ENCODE measurements around the gene DNAH3.
"Not testable (repeated sequence)": the region's sequence is repeated elsewhere in the genome, so short reads cannot be mapped to it uniquely, and the experiment has no call there.

The DNAH3 gene

DNA sequence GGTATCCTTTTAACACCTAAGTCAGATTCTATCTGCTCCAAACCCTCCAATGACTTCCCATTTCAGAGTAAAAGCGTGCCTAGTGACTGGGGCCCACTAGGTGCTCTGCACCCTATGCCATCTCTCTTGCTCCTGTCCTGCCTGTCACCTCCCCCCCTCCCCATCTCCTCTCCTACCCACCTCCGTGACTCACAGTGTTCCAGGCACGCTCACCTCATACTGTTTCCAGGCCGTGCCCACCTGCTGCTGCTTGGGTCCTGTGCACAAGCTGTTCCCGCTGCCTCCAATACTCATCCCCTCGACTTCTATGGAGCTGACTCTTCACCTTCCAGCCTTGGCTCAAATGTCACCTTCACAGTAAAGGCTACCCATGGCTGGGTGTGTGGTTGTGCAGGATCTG, 21.7 kb downstream of the DNAH3 start:
- no peak for DNase-seq (ENCODE audit: low spot score)

DNA sequence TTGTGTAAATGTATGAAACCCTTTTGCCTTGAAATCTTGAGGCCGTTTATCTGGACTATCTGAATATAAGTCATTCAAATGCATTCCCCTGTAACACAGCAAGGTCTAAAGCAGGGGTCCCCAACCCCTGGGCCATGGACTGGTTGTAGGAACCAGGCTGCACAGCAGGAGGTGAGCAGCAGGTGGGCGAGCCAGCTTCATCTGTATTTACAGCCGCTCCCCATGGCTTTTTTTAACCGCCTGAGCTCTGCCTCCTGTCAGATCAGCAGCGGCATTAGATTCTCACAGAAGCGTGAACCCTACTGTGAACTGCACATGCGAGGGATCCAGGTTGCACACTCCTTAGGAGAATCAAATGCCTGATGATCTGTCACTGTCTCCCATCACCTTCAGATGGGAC, 24.1 kb downstream of the DNAH3 start:
- no peak for DNase-seq (ENCODE audit: low spot score)

DNA sequence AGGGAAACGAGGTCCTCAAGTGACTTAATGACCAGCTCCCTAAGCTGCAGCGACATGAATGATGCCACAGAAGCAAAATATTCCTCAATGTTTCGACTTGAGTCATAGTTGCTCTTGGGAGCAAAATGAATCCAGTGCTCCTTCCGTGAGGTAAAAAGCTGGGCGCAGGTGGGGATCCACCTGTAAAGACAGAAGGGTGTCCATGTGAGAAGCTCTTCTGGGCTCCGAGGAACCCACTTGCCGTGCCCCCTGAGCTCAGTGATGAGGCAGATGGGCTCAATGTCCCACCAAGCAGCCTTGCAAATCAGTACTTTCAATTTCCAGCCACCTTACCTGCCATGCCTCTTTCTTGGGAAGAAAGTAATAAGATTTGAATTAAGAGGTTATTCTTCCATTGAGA, 25.5 kb downstream of the DNAH3 start:
- no peak for DNase-seq (ENCODE audit: low spot score)

DNA sequence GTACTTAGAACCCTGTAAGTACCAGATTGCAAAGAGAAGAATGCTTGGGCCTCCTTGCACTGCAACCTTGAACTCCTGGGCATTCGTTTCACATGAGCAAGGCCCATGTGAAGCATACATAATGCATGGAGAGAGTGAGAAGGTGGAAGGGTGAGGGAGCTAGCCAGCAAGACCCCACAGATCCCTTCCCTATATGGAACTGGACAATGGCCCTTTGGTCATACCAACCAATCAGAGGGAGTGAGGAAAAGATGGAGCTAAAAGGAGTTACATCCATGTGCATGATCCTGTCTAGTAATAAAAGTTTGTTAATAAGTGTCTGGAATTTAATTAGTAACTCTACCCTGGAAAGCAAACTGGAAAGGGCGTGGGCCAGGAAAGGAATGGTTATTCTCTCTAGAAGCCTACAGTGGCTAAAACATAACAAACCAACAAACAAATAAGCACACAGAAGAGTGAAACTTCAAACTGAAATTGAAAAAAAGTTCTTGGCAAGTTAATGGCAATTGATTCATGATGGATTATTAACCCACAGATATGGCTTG, 29.6 kb downstream of the DNAH3 start:
- DNase-seq (ENCODE audit: low spot score) = no peak

DNA sequence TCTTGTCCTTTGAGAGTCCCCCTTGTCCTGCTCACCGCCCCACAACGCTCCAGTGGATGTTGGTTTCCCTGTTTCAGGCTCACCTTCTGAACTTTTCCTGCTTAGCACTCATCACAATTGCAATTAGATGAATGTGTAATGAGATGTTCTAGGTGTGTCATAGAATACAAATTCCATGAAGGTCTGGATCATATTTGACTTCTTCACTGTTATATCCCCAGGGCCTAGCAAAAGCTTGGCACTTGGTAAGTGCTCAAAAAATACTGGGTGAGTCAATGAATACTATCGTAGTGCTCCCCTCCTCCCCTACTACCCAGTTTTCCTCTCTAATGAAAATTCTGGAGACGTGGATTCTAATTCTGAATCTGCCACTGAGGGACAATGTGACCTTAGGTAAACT, 33.1 kb downstream of the DNAH3 start:
- DNase-seq (ENCODE audit: low spot score) = no peak

DNA sequence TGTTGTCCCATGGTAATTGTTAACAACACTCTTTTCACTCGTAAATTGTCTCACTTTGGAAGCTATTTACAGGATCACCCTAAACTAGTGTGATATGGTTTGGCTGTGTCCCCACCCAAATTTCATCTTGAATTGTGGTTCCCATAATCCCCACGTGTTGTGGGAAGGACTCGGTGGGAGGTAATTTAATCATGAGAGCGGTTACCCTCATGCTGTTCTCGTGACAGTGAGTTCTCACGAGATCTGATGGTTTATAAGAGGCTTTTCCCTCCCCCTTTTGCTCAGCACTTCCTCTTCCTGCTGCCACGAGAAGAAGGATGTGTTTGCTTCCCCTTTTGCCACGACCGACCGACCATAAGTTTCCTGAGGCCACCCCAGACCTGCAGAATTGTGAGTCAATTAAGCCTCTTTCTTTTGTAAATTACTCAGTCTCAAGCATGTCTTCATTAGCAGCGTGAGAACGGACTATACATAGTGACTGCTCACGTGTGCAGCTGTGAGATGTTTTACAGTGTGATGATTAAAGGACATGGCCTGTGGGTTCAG, 34.4 kb downstream of the DNAH3 start:
- DNase-seq (ENCODE audit: low spot score) = no peak

DNA sequence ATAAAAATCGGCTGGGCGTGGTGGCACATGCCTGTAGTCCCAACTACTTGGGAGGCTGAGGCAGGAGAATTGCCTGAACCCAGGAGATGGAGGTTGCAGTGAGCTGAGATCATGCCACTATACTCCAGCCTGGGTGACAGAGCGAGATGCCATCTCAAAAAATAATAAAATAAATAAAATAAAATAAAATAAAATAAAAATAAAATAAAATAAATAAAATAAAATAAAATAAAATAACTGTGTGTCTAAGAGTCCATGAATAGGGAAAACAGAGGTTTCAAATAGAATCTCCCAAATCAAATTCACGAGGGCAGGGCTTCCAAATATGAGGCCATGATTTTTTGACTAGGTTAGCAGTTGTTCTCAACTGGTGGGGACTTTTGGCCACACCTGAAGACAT, 35.1 kb downstream of the DNAH3 start:
- not testable (repeated sequence) for DNase-seq (ENCODE audit: low spot score)

DNA sequence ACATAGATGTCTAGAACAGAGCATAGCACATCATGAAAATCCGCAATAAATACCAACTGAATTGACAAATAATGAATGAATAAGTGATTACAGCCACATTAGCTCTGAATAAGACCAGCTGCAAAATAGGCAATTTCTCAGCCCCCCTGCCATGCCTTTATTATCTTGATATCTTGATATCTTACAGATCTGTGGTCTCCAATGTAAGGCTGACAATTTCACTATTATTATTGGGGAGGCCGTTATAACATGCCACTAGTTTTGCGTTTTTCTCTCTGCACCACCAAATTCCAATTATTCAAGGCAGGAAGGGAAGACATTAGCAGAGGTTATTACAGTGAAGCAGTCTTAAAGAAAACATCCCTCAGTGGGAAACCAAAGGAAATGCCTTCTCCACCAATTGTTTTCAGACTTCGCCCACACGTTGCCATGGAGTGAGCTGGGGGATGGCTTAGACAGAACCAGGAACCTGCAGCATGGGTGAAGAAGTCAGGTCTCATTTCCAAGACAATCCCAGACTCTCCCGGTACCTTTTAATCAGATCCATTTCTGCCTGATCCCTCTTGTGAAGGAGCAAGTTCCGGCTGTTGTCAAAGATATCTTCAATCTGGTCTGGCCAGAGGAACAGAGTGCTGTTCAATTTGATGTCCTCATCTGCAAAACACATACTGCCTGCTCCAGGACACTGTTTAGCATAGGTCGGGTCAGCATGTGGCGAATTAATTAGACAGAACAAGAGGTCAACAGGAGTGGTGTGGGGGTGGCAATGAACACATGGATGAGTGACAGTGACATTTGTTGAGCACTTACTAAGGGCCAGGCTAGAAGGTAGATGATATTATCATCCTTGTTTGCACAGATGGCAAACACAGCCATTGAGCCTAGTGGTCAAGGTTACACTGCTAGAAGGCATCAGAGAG, 46.4 kb downstream of the DNAH3 start:
- no peak for DNase-seq (ENCODE audit: low spot score)

DNA sequence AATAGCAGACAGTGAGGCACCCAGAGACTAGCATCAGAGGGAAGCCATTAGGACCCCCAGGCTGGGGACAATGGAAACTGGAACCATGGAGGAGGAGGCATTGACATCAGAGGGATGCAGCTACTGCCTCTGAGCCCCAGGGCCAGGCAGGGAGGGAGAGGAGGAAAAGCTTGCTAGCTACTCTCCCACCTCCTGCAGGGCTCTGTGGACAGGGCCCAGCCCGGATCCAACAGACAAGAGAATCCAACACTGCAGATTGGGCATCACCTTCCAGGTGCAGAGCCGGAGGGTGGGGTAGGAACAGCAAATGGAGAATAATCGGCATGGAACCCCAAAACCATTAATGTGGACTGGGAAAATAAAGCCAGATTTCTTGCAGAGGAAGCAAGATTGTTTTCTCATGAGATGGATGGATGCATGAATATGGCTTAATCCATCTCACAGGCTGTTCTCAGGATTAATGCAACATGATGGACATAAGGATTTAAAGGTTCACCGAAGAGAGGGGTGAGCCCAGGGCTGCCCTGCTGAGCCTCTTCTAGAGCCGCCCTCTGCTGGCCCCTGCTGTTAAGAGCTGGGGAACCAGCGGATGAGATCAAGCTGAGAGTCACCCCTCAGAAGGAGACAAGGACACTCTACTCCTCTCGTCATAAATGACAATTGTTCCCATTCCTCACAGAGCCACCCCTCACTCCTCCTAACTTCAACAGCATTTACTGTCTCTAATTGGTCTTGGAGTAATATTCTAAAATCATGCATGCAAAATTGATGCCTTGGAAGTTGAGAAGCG, 48.8 kb downstream of the DNAH3 start:
- DNase-seq (ENCODE audit: low spot score) = no peak

DNA sequence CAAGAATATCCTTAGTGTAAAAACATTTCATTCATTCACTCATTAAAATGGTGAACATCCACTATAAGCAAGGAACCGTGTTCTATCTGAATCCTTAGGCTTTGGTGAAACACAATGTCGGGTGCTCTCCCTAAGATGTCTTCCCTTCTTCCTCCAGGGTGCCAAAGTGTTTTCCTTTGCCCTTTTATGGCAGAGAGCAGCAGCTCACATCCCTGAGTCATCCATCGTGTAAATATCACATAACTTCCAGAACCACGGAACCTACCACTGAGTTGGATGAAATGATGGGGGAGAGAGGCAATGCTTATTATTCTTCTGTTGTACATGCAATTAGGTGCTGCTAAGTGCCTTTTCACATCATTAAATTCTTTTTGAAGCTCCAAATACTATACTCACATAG, 50.2 kb downstream of the DNAH3 start:
- DNase-seq (ENCODE audit: low spot score) = no peak

DNA sequence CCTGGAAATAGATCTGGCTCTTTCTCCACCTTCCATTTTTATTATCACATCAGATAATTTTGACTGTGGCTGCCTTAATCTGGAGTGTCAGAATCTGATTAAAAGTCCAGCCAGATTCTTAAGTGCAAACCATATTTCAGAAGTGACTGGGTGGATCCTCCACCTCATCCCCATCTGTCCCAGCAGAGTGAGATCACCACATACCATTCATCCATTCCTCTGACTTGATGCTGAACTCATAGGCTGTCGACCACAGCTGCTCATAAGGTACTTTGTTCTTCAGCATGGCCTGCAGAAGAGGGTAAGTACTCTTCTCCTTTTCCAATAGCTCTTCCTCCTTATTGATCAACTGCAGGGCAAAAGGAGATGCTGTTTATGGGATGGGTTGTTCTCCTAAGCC, 53.5 kb downstream of the DNAH3 start:
- DNase-seq (ENCODE audit: low spot score) = no peak

DNA sequence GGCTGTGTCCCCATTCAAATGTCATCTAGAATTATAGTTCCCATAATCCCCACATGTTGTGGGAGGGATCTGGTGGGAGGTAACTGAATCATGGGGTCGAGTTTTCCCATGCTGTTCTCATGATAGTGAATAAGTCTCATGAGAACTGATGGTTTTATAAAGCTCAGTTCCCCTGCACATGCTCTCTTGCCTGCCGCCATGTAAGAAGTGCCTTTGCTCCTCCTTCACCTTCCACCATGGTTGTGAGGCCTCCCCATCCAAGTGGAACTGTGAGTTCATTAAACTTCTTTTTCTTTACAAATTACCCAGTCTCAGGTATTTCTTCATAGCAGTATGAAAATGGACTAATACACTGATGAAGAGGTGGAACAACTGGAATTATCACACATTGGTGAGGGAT, 55.9 kb downstream of the DNAH3 start:
- DNase-seq (ENCODE audit: low spot score) = not testable (repeated sequence)

DNA sequence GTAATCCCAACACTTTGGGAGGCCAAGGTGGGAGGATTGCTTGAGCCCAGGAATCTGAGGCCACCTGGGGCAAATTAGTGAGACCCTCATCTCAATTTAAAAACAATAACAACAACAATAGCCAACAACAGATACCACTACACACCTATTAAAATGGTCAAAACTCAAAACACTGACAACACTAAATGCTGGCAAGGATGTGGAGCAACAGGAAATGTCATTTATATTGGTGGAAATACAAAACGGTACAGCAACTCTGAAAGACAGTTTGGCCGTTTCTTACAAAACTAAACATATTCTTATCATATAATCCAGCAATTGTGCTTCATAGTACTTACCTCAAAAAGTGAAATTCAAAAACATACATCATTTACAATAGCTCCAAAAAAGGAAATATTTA, 57.7 kb downstream of the DNAH3 start:
- no peak for DNase-seq (ENCODE audit: low spot score)

DNA sequence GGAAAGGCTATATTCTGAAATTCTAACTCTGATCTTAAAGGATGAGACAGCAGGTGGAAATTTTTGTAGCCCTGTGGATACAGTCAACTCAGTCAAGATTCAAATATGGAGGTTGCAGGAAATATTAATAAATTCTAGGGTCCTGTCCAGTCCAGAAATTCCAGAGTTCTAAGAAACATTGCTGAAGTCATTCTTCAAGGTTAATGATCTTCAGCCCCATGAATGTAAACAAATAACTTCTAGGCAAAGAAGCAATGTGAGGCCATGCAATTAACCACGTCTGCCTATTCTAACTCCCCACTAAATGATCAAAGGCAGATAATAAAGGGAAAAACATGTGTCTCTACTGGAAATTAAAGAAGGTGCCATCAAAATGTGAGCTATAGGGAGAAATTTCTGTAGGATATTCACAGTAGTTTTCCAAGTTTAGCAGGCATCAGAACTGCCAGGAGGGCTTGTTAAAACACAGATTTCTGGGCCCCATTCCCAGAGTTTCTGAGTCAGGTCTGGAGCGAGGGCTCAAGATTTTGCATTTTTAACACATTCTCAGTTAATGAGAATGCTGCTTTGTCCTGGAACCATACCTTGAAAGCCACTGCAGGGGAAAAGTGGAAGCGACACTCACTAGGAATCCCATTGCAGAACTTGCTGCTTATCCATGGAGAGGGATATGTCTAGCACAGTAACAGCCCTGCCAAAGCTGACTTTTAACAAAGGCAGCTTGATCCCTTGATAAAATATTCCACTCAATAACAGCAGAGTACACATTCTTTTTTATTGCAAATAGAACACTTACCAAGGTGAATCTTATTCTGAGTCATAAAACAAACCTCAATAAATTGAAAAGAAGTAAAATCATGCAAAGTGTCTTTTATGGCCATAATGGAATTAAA, 61.8 kb downstream of the DNAH3 start:
- DNase-seq (ENCODE audit: low spot score) = no peak

DNA sequence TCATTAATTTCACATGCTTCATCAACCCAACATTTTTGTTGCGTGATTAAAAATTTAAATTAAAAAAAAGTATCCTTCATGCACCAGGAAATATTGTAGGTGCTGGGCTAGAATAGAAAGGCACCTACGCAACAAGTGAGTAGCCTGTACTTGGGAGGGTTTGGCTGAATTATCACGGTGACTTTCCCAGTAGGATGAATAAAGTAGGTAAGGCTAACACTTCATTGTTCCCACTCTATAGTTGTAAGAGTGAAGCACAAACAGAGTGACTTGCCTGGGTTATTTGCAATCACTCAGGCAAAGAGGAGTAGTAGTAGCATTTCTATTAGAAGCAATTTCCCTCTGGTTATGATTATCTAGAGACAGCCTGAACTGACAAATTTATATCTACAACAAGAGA, 62.5 kb downstream of the DNAH3 start:
- DNase-seq (ENCODE audit: low spot score) = no peak

DNA sequence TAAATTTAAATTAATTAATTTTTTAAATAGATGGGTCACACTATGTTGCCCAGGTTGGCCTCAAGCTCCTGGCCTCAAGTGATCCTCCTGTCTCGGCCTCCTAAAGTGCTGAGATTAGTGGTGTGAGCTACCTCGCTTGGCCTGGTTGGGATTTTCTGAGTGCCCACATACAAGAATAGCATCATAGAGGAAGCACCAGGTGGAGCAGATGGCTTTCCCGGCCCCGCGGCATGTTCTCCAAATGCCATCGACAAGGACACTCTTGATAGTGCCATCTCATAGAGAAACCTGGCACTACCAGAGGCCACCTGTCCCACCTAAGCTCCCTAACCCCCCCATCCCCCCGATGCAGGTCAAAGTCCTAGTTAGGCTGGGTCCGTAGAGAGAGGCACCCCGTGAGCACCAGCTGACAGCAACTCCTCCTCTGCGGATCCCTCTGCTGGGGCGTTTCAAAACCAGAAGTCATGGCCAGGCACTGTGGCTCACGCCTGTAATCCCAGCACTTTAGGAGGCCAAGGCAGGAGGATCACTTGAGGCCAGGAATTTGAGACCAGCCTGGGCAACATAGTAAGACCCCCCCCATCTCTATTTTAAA, 65.9 kb downstream of the DNAH3 start:
- no peak for DNase-seq (ENCODE audit: low spot score)

DNA sequence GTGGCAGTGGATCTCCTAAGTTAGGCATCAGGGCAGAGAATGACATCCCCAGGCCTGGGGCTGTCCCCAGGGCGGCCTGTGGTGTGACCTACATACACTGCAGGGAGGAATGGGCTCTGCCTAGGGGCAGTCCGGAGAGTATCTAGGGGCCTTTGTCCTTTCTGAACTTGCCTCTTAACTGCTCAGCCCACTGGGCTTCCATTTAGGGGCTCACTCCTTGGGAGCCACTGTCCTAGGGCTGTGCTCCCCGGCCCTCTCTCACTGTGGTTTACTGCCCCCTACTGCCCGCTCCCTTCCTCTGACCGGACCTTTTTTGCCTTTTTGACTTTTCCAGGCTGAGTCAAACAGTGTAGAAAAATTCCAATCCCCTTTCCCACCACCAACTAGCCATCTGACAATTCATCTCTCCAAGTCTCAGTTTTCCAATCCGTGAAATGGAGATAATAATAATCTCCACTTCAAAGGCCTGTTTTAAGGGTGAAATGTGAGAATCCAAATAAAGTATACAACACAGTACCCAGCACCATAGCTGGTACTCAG, 66.8 kb downstream of the DNAH3 start:
- no peak for DNase-seq (ENCODE audit: low spot score)

DNA sequence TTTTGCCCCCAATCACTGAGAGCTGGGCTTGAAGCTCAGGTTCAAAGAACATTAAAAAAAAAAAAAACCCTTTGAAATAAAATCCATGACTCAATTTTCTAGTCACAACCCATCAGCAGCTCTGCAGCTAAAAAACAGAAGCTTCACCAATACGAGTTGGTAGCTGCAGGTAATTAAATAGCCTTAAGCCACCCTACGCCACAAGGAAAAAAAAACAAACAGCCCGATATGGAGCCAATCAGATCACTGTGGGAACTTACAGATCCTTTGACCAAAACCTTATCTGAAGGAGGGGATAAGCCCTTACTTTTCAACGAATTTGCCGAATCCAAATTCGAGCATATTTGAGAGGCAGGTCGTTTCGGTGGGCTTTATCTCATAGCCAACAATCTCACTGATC, 69.3 kb downstream of the DNAH3 start:
- DNase-seq (ENCODE audit: low spot score) = no peak

DNA sequence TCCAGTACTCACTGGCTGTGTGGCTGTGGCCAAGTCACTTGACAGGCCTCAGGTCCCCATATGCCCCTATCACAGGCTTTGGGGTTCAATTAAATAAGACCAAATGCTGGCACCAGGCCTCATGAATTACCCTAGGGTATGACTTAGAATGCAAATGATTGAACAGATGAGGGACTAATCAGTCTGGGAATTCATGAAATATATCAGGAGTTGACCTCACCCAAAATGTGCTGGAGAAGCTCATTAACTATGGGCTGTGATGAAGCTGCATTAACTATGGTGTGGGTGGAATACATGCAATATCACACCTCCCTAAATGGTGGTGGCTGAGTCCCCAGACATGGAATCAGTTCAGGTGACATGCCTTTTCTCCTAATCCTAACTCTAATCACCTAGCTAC, 72.1 kb downstream of the DNAH3 start:
- DNase-seq (ENCODE audit: low spot score) = no peak

DNA sequence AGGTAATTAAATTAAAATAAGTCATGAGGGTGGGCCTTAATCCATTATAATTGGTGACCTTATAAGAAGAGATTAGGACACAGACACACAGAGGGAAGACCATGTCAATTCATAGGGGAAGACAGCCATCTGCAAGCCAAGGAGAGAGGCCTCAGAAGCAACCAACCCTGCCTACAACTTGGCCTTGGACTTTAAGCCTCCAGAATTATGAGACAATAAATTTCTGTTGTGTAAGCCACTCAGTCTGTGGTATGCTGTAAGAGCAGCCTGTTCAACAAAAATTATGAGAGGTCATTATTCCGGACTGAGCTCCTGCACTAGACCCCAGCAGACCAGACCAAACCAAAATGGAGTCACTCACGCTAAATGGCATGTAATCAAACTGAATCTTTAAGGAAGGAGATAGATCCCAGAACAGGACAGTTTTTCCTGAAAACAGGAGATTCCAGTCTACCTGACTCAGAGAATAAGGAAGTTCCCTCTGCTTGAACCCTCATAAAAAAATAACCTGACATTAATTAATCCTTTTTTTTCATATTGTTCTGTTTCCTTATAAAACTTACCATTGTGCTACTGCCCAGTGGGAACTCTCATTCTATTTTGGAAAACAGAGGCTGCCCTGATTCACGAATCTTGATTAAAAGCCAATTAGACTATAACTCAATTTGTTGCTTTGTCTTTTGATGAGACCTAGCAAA, 74.3 kb downstream of the DNAH3 start:
- DNase-seq (ENCODE audit: low spot score) = no peak
